ENCODE data around the gene MUL1. TPM values are rescaled to one million over a fixed set of nuclear protein-coding genes. Genes with fewer than 3 reads are reported as not detected.
"Not testable (repeated sequence)": the region's sequence is repeated elsewhere in the genome, so short reads cannot be mapped to it uniquely, and the experiment has no call there.

Gene MUL1
- total RNA-seq, 3 donors from 2014 or later (not counting 1 experiment from before 2014, with no cell fraction given), result 21.0 to 29.5 (median 28.8) TPM

DNA sequence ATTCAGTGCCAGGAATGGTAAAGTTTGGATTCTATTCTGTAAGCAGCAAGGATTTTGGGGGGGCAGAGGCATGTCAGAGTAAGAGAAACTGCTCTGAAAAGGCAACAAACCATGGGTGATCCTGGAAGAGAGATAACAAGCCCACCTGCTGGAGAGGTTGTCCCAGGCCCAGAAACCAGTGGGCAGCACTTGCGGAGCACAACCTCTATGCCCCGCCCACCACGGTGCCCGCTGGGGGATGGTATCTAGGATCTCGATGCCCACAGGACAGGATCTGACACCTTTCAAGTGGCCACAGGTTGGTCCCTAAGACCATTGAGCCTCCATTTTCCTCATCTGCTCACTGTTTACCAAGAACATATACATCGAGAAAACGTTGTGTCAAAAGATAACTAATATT, 20.3 kb upstream of the MUL1 start:
- no peaks in the 10 kb centered on the region for H3K4me1 Mint-ChIP-seq
- Histone ChIP-seq H3K27me3 (ENCODE audit: control insufficient read depth, insufficient read depth, low read length) (peaks cover 3% of the 10 kb centered on the region), H3K4me1 (ENCODE audit: control insufficient read depth, insufficient read depth, low read length) (no peaks in the 10 kb centered on the region), H3K27ac (ENCODE audit: low read length) (no peak overlapping the region), H3K36me3 (ENCODE audit: control insufficient read depth, insufficient read depth, low read length) (no peaks in the 10 kb centered on the region), H3K9me3 (ENCODE audit: control insufficient read depth, insufficient read depth, low read length) (no peaks in the 10 kb centered on the region), H3K4me3 (ENCODE audit: low read length) (no peak overlapping the region)
- ATAC-seq, result no peak
- no peaks in the 10 kb centered on the region for H3K9me3 Mint-ChIP-seq
- H3K4me3 Mint-ChIP-seq, result no peak overlapping the region
- WGBS (ENCODE audit: insufficient coverage), result 78% methylated on average over 7 of the region's 7 CpGs
- no peak for TF ChIP-seq CTCF (IDR thresholded peaks at IDR 0.05)
- intact Hi-C loops (cut with micrococcal nuclease), result no loop called here
- no peak for DNase-seq
- no peaks in the 10 kb centered on the region for H3K36me3 Mint-ChIP-seq
- peaks cover 16 to 38% of the 10 kb centered on the region in 2 donors for H3K27me3 Mint-ChIP-seq (ENCODE audit: low read depth in 2 of 2)
- H3K27ac Mint-ChIP-seq, result no peak overlapping the region

- Mint-ChIP-seq H3K36me3 (no peaks in the 10 kb centered on the region), H3K4me1 (peaks cover 0 to 5% of the 10 kb centered on the region in 2 donors), H3K9me3 (no peaks in the 10 kb centered on the region), H3K4me3 (no peak overlapping the region), H3K27ac (no peak overlapping the region), H3K27me3 (ENCODE audit: low read depth in 2 of 2) (peaks cover 16 to 38% of the 10 kb centered on the region in 2 donors)
- ATAC-seq (no peak), DNase-seq (no peak)
- TF ChIP-seq CTCF (IDR thresholded peaks at IDR 0.05), result no peak
- peaks cover 3% of the 10 kb centered on the region for H3K27me3 ChIP-seq (ENCODE audit: control insufficient read depth, insufficient read depth, low read length)
- H3K36me3 ChIP-seq (ENCODE audit: control insufficient read depth, insufficient read depth, low read length), result no peaks in the 10 kb centered on the region
- H3K4me1 ChIP-seq (ENCODE audit: control insufficient read depth, insufficient read depth, low read length), result no peaks in the 10 kb centered on the region
- WGBS (ENCODE audit: insufficient coverage), result 91% methylated on average over 6 of the region's 6 CpGs
- H3K4me3 ChIP-seq (ENCODE audit: low read length), result no peak overlapping the region
- no peaks in the 10 kb centered on the region for H3K9me3 ChIP-seq (ENCODE audit: control insufficient read depth, insufficient read depth, low read length)
- intact Hi-C loops (cut with micrococcal nuclease), result no loop called here
- no peak overlapping the region for H3K27ac ChIP-seq (ENCODE audit: low read length)
These were observed 18.3 kb upstream of the MUL1 start for GRCh38 chr1:20526267-20526666.

DNA sequence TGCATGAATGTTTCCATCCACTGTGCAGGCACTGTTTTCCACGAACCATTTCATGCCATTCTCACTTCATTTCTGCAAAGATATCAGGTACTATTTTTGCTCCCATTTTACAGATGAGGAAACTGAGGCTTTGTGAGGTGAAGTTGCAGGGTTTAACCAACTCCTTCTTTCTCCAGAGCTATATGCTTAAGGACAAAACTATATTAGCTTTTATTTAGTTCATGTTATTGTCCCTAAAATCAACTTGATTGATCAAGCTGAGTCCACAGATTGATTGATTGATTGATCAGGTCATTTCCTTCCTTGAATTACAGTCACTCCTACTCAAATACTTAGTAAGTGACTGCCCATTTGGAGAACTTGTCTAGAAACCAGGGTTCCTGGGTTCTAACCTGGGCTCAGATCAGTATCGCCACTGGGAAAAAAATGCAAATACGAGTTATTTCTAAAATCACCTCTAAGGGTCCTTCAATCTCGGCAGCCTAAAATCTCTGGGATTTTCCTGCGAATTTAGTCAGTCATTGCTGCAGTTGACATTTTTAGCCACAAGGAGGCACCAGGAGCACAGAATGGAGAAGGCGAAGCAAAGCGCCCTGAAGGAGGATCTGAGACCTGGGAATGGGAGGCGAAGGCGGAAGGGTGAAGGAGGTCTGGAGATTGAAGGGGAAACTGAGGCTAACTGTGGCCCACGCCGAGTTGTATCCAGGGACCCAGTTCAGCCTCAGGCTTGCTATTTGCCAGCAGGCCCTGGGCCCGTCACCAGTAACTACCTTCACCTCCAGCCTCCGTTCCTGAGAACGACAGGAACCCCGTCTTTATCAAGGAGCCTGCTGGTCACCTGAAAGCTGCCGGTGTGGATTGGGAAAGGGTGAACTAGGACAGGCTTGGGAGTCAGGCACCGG, 14.3 kb upstream of the MUL1 start:
- Histone ChIP-seq H3K4me1 (ENCODE audit: control insufficient read depth, insufficient read depth, low read length) (no peaks in the 10 kb centered on the region), H3K9me3 (ENCODE audit: control insufficient read depth, insufficient read depth, low read length) (no peaks in the 10 kb centered on the region), H3K27me3 (ENCODE audit: control insufficient read depth, insufficient read depth, low read length) (no peaks in the 10 kb centered on the region), H3K27ac (ENCODE audit: low read length) (no peak overlapping the region), H3K36me3 (ENCODE audit: control insufficient read depth, insufficient read depth, low read length) (no peaks in the 10 kb centered on the region), H3K4me3 (ENCODE audit: low read length) (no peak overlapping the region)
- Mint-ChIP-seq H3K9me3 (no peaks in the 10 kb centered on the region), H3K27me3 (ENCODE audit: low read depth in 2 of 2) (peaks cover 6 to 17% of the 10 kb centered on the region in 2 donors), H3K36me3 (no peaks in the 10 kb centered on the region), H3K4me1 (peaks cover 0 to 5% of the 10 kb centered on the region in 2 donors), H3K27ac (no peak overlapping the region), H3K4me3 (no peak overlapping the region)
- ATAC-seq (peak; percentile 59 to 74 (median 64)), DNase-seq (peak; percentile 45 to 80)
- intact Hi-C loops (cut with micrococcal nuclease), result loop anchor here (1.0 to 2.0 kb wide), 2 partner anchors 111 to 118 kb away; partner anchors contain the start of gene PINK1
- 29% methylated on average over 15 of the region's 17 CpGs for WGBS (ENCODE audit: insufficient coverage)
- TF ChIP-seq CTCF (IDR thresholded peaks at IDR 0.05), result peak; percentile 88

- H3K4me3 Mint-ChIP-seq; H3K27ac ChIP-seq (ENCODE audit: low read length); H3K36me3 ChIP-seq (ENCODE audit: control insufficient read depth, insufficient read depth, low read length); ATAC-seq; H3K36me3 Mint-ChIP-seq; H3K4me1 Mint-ChIP-seq; intact Hi-C loops (cut with micrococcal nuclease); H3K9me3 ChIP-seq (ENCODE audit: control insufficient read depth, insufficient read depth, low read length); H3K27me3 ChIP-seq (ENCODE audit: control insufficient read depth, insufficient read depth, low read length); H3K9me3 Mint-ChIP-seq; H3K27ac Mint-ChIP-seq; DNase-seq; H3K4me3 ChIP-seq (ENCODE audit: low read length); H3K4me1 ChIP-seq (ENCODE audit: control insufficient read depth, insufficient read depth, low read length): not testable (repeated sequence)
- H3K27me3 Mint-ChIP-seq (ENCODE audit: low read depth in 2 of 2), result peaks cover 7 to 19% of the 10 kb centered on the region in 2 donors
- WGBS (ENCODE audit: insufficient coverage), result 64% methylated on average over 5 of the region's 7 CpGs
These were observed 11.8 kb upstream of the MUL1 start for GRCh38 chr1:20519609-20520262.

Data from natural killer cell (primary cell).